Left renal pelvis (tissue), 4 donors: ENCODE data around the gene AFDN. TPM values are rescaled to one million over a fixed set of nuclear protein-coding genes. Genes with fewer than 3 reads are reported as not detected.

Experiments used
- DNase-seq, 4 donors: peaks; one replicate each; pipeline ENCODE4 v3.0.0-alpha.2; 2013; ENCODE audit warnings: low read depth in 4 of 4, low spot score in 3 of 4
- polyA plus RNA-seq, 4 donors: library from polyadenylated mRNA; unstranded; fragments of 120-200 nt; gene quantifications; one replicate each; pipeline ENCODE4 v1.2.1, GENCODE V29; 2013; ENCODE audit not compliant: insufficient read length in 4 of 4

The AFDN gene
- polyA plus RNA-seq, 4 donors = 152 to 224 (median 185) TPM

DNA sequence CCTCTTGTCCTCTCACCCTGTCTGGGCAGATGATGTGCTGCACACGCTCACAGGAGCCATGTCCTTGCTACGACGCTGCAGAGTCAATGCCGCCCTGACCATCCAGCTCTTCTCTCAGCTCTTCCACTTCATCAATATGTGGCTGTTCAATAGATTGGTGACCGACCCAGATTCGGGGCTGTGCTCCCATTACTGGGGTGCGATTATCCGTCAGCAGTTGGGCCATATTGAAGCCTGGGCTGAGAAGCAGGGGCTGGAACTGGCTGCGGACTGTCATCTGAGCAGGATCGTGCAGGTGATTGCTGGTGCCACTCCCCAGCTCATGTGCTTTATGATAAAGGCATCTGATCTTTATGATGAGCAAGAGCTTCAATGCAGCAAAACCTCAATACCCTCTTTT, 88.4 kb downstream of the AFDN start:
- DNase-seq = no peak

DNA sequence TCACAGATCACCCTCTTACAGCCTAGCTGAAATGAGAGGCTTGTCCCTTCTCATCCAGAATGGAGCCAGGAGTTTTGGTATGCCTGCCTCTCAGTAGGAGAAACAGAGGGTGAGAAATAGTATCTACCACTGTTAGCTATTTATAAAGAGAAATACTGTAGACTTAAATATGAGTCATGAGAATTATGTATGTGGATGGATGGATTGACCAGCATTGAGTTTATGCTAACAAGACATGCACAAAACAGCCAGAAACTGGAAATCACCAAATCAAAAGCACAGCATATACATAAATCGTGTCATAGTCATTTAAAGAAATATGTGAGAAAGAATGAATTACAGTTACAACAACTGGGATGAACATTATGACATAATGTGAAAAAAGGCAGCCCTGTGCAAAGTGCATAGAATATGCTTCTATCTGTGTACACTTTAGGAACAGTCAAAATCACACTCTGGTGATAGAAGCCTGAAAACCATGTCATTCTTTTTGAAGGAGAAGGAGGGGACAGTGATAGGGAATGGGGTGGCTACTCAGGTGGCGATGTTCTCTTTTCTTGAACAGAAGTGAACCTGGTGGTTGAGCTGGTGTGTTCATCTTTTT, 90.9 kb downstream of the AFDN start:
- DNase-seq = no peak

DNA sequence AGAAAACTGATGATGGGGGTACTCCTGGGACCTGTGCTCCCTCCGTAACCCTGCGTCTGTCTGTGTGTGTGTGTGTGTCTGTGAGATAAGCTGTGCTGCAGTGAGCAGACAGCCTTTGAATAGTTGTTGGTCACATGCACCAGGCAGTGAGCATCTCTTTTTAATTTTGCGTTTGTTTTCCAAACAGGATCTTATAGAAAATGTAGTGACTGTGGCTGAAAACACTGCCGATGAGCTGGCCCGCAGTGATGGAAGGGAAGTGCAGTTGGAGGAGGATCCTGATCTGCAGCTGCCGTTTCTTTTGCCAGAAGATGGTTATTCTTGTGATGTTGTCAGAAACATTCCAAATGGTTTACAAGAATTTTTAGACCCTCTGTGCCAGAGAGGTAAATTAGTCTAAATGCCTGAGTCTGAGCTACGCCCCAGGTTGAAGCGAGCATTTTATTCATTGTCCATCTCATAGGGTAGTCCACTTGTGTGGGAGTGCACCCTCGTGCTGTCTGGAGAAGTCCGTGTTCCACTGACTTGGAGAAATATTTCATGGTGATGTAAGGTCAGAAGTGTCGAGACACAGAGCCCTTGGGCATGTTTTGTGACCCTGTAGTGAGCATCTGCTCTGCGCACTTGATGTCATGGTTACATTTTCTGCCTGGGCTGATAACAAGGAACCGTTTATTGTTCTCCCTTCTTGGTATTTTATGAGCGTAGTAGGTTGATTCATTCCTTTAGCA, 92.0 kb downstream of the AFDN start:
- no peak for DNase-seq

DNA sequence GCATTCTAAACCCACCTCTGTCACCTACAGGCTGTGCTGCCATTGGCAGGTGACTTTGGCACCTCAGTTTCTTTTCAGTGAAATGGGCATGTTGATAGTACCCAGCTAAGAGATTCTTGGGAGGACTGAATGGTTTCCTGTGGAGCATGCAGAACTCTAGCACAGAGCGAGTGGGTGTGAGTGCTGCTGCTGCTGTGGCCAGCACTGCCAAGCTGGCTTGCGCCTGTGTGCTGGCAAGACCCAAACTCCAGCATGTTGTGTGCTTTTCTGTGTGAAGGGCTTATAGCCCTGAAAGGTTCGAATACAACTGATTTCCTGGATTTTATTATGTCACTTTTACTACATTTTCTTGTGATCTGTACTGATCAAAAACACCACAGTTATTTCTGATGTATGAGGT, 92.6 kb downstream of the AFDN start:
- DNase-seq = no peak

DNA sequence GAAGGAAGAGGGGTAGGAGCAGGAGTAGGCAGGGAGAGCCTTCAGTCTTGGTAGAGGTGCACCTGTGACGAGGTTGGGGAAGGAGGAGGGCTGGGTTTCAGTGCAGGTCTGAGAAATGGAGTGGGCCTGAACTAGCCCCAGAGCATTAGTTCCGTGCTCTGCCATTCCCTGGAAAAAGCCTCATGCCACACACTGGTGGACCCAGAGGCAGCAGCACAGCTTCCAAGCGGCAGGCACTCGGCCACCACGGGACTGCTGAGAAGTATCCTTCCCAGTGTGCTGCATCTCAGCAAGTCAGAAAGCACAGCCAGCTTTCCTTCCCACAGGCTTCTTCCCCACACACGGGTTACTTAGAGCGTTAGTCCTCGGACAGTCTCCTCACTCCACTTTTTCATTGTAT, 93.5 kb downstream of the AFDN start:
- no peak for DNase-seq

DNA sequence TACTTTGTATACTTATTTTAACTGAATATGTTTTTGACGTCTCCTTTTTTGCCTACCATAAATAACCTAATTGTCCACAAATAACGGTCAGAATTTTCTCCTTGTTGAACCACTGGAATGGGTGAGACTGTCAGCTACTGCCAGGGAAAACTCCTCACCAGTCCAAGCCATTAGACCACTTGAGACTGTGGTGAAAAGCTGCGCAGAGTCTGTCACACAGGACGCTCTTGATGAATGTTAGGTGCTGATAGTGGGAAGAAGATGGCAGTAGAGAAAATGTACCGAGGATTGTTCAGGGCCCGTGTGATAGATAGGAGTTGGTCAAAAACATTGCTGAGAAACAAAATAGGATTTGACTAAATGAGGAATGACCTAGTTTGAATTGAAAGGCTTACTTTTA, 95.1 kb downstream of the AFDN start:
- DNase-seq = no peak

DNA sequence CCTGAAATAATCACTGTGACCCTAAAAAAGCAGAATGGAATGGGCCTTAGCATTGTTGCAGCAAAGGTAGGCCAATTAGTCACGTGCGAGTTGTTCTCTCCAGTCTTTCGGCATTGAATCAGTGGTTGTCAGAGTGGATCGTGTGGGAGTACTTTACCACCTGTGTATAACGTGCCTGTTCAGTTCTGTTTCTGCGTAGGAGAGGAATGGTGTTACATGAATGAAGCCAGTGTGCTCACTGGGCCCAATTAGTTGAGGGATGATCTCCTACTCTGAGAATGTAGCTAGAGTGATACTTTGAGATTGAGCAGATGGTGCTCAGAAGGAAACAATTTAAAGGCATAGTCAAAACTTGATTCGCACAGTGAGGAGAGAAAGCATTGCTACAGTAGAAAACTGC, 98.3 kb downstream of the AFDN start:
- no peak for DNase-seq

DNA sequence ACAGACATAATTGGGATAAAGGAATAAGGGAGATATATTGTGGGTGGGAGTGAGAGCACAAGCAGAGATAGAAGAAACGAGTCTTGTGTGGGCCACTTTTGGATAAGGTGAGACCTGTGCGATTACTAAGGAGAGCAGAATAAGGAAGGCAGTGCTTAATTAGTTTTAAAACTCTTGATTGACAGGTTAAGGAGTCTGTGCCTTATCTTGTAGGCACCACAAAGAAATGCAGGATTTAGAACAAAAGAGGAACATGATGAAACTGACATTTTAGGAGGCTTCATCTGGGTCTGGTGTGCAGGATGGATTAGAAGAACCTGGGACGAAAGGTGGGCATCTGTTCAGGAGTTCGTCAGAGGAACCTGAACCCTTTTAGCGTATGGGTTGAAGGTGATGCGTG, 100.5 kb downstream of the AFDN start:
- DNase-seq = no peak

DNA sequence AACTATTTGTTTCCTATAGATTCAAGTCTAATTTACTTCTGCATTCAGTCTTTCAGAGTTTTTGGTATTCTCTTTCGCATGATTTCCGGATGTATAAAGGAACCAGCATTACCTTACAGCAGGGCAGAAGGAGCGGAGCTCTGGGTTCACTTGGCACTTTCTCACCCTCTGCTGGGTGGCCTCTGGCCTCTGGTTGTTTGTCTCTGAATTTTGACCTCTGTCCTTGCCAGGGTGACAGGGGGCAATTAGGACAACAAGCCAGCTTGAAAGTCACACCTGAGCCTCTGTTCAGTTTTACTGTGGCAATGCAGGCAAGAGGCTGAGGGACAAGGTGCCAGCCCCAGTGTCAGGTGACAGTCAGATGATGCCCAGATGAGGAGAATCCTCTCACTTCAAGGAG, 101.4 kb downstream of the AFDN start:
- no peak for DNase-seq

DNA sequence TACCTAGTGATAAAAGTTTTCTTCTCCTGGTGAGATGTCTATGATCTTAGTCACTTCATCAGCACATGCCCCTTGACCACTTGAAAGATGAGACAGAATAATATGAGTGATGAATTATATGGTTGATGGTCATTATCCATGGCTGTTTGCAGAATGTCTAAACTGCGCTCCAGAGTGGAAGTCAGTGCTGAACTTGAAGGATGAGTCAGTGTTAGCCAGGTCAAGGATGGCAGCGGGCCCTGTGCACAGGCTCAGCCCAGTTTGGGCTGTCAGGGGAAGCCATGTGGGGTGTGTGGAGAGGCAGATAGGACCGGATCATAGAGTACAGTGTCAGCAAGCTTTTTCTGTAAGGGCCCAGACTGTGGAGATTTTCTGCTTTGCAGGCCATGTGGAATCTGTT, 103.6 kb downstream of the AFDN start:
- no peak for DNase-seq

DNA sequence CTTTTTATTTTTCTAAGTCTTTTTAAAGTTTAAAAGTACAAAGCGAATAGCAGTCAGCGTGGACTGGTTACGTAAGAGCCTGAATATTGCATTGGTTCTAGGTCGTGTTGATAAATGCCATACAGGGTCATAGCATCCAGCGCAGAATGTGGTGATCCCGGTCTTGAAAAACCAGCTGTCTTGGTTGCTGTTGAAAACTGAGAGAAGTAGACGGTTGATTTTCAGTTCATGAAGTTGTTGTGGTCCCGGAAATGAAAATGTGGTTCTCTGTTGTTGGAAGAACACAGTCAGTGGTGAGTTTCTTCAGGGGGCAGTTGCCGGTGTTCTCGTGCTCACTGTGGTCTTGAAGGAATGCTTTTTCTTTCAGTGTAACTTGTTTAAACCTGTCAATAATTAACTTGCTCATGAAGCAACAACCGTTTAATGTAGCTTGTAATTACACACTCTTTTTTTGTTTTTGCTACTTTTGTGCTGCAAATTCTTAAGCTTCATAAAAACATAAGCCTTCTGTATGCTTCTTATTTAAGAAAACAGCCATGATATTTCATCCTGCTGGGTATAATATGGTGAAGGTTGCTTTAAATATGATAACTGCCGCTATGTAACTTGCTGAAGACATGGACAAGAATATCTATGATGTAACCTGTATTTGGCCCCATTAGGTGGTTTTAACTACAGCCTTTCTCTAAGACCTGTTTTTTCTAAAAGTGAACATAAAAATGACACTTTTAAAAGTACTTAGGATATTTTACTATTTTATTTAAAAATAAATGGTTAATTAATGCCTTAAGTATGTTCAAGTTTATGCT, 106.0 kb downstream of the AFDN start:
- DNase-seq = peak in 3 of 4 donors; percentile 29 to 52 (median 43)

DNA sequence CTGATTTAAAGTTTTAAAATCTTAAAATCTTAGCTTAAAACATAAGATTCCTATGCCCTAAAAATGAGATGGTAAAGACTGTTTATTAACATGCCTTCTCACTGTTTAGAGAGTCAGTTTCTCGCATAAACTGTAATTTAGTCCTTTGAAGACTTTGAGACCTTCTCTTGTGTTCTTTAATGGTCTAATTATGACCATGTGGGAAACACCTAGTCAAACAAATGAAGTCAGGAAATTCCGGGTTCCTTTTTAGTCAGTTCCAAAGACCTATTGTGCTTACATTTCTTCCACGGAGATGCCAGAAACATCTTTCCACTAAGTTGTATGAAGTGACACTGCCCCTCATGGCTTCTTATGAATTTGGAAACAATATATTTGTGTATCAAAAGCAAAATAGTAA, 106.6 kb downstream of the AFDN start:
- DNase-seq = no peak

DNA sequence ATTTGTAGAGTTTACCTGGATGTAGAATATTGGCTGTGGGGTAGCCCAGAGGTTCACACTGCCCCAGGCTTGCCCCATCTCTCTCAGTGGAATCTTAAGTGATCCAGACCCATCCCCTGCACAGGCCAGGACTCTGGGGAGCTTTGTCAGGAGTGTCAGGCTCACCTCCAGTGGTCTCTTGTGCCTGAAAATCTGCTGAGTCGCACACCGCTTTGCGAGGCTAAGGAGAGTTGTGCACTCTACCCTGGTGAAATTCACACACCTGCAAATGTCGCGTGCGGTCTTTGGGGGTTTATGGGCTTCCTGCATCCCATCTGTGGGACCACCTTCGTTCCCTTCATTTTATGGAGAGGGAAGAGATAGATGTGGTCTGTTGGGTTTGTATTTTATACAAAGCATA, 107.1 kb downstream of the AFDN start:
- DNase-seq = no peak

DNA sequence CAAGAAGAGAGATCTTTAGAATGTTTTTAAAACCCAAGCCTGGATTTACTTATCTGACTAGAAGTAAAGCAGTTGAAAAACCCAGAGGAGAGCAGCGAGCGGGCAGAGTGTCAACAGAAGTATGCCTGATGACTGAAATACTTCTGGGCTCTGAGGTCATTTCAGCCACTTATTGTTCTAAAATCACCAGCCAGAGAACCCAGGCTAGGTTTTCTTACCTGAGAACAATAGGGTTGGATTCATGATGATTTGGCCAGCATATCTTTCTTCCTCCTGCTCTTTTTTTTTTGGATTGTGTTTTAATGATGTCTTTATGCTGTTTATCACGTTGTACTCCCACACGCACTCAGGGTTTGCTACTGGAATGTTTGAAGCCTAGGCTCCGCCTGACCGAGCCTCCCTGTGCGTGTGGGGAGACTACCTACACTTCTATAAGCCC, 107.7 kb downstream of the AFDN start:
- DNase-seq = peak in 1 of 4 donors; percentile 14

DNA sequence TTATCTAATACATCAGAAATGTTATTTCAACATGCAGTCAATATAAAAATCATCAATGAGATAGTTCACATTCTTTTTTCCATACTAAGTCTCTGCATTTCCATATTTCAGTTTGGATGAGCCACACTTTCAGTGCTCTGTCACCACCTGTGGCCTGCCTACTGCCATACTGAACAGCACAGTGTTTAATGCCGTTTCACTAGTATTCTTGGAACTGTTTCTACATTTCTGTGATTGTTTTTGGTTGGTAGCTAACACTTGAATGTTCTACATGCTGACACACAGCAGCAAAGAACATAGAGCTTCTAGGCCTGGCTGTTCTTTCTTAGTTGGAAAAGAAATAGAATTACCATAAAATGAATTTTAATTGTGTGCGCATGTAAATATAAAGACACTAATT, 109.3 kb downstream of the AFDN start:
- DNase-seq = no peak

DNA sequence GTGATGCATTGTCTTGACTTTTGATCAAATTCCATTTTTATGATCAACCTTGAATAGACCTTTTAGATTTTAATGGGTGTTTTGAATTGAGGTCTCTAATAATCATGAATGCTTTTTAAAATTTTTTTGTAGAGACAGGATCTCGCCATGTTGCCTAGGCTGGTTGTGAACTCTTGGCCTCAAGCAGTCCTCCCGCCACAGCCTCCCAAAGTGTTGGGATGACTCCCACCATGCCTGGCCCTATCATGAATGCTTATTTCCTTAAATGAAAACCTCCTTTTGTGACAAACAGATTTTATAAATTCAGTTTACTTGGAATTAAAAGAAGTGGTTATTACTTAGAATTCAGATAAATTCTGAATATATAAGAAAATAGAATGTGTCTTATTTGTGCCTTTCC, 110.6 kb downstream of the AFDN start:
- no peak for DNase-seq

DNA sequence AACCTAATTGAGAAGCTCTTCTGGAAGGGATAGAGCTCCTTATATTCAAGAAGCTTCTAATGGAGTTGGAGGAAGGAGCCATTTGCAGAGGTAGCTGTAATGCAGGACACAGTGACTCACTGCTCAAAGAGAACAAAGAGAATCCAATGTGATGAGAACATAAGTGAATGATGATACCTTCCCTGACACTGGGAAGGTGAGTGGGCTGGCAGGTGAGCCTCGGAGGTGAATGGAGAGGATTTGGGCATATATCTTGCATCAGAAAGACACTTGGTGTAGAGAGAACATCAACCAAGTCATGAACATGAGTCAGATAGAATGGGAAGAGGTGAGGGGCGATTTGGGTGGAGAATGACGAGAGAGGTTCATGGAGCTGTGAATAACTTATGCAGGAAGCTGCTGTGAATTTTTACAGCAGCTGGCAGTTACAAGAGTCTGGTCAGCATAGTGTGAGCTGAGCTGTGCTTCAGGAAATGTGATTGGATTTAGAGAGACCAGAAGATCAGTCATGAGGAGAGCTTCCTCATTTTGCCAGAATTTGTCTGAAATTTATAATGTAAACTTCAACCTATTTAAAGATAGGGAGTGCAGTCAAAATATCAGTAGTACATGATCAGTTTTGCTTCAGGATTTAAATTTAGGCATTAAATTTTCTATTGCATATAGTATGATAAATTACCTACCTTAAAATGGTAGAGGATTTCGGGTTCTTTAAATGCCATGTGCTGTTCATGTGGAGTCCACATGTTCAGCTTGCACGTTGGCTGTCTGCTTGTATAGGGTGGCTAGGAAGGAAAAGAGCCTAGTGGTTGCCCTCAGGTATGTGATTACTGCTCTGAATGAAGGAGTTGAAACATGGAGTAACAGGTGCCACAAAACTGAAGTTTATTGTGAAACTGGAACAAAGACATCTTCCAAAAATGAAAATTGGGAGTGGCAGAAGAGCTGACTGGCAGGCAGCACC, 111.5 kb downstream of the AFDN start:
- no peak for DNase-seq

DNA sequence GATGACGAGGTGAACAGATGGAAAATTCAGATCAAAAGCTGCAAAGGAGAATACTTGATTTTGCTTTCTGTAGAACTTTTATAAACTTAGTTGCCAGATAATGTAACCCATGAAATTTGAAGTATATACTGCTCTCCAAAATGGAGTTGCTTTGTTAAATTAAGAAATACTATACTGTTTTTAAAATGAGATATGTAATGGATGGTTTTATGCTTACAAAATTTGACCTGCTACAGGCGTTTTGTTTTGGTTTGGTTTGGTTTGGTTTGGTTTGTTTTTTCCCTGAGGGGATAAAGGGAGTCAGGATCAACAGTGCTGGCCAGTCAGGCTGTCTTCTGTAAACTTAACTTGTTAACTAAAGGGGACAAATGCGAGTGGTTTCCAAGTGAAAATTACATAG, 115.1 kb downstream of the AFDN start:
- no peak for DNase-seq

DNA sequence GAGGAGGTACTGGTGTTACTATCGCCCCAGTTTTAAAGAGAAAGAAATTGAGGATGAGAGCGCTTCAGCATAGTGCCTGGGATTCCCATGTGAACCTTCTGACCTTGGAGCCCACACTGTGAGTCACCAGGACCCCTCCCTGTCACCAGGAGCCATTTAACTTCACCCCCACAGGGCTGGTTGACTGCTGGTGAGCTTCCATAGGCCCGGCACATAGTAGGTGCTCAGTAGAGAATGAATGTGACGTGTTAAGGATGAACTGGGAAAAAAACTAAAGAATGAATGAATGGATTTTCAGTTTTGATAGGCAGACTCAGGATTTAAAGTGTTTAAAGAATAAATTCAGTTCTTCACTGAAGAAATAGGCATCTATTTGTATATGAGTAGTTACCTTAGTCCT, 117.4 kb downstream of the AFDN start:
- DNase-seq = no peak

DNA sequence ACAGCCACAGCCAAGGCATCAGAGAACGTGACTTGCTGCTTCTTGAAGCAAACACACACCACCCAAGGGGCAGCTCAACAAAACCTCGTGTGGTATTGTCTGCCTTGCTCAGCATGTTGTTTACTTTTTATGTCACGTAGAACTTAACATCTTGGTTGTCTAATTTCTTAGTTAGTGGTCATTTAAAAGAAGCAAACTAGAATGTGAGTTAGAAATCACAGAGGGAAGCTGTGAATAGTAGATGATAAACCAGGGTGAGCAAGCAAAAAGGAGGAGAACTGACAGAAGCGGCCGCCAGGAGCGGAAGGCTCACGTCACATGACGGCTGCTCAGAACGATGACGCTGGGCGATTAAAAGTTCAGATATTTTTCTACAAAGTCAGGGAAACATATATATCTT, 119.3 kb downstream of the AFDN start:
- no peak for DNase-seq

DNA sequence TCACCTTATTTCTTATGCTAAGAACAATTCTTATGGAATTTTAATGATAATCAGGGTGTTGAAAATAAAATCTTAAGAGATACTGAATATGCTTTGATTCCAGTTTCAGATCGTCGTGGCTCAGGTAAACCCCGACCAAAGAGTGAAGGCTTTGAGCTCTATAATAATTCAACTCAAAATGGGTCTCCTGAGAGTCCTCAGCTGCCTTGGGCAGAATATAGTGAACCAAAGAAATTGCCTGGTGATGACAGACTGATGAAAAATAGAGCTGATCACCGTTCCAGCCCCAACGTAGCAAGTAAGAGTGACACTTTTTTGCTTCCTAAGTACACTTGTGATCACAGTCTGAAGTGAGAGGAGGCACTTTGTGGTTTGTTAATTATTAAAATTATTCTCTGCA, 119.9 kb downstream of the AFDN start:
- DNase-seq = no peak
